Stimulated activated CD4-positive, alpha-beta T cell treated with anti-CD3 and anti-CD28 coated beads, TNF-alpha, amount 100 ng/mL, for 48 hours (primary cell): ENCODE measurements around the gene GADD45B.

Experiments
- DNase-seq, 3 donors: peaks; one replicate each; pipeline ENCODE4 v3.0.0-alpha.2; 2020; ENCODE audit warnings: low read depth in 3 of 3

GADD45B gene, protein sequence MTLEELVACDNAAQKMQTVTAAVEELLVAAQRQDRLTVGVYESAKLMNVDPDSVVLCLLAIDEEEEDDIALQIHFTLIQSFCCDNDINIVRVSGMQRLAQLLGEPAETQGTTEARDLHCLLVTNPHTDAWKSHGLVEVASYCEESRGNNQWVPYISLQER

DNA sequence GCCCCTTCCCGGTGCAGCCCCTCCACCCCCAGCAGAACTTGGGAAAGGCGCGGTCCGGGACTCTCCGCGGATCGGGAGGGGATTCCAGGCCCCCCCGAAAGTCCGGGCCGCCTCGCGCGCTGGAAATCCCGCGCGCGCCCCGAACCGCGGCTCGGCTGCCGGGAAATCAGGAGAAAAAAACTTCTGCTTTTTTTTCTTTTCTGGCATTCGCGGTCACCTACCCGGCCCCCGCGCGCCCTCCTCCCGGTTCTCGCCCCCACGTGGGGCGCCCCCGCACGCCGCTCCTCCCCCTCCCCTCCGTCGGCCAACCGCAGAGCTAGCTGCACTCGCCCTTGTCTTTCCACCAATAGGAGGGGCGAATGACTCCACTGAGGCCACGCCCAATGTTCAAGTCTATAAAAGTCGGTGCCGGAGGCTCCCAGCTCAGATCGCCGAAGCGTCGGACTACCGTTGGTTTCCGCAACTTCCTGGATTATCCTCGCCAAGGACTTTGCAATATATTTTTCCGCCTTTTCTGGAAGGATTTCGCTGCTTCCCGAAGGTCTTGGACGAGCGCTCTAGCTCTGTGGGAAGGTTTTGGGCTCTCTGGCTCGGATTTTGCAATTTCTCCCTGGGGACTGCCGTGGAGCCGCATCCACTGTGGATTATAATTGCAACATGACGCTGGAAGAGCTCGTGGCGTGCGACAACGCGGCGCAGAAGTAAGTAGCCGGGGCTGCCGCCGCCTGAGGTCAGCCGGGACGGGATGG is at the start of gene GADD45B:
Gene GADD45B (plus strand): TSS at position 426 of the 749 bp plus-strand sequence. CDS start 232 bp downstream, at position 658.
- DNase-seq: peak; percentile 95

DNA sequence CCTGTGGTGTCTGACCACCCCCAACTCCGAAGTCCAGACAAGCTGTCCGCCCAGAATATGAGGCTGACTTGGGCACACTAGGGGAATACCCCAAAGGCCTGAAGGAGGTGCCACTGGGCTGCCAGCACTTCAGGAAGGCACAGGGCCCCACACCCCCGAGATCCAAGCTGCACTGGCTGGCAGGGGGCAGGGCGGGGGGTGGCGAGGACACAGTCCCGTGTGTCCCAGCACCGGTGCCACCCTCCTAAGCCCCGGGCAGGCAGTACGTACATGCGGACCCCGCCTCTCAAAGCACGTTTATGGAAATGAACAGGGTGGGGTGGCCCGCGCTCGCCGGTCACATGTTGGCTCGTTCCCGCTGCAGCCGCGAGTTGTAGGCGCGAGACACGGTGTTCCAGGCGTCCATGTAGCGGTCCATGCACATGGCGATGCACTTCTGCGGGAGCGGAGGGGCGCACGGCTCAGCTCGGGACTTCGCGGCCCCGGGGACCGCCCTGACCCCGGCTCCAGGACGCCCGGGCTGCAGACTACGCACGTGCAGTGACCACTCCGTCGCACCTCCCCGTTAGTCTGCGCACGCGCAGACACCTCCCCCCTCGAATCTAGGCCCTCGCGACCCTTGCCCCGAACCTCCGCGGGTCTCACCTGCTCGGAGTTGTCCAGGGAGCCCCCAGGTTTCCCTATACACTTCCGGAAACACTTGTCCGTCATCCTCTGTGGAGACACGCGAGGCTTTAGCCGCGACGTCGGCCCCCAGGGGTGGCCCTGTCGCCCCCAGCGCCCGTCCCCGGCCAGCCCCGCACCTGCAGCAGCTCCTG is 49.1 kb upstream of the GADD45B start:
- DNase-seq: peak in 1 of 3 donors; percentile 27

DNA sequence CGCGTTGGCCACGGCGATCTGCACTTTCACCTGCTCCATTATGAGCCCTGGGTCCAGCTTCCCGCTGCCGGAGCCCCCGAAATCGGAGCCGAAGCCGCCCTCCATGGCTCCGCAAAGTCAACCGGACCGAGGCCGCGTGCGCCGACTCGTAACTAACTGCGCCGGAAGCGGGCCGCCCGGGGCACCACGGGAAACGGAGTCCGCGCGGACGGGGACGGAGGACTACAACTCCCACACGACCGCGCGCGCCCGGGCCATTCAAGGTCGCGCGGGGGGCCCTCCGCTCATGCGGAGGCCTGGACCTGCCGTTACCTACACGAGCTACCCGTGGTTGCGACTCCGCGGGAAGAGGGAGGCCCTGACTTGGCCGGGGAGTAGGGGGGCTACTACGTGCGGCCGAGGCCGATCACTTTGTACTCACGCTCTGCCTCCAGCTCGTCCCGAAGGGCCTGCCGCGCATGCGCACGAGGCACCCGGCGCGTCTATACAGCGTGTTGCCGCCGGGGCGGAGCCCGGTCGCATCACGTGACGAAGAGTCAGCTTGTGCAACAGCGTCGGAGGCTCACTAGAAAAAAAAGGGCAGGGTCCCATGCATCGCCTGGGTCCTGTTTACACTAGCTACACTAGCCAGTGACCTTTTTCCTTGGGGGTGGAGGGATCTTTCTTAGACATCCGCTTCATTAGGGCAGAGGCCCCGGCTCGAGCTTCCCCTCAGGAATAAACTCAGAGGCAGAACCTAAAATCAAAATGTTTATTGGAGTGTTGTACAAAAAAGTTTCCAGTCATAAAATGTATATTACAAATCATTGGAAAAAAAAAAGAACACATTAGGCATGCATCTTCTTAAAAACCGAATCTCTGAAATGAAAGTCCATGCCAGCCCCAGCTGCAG is 48.3 kb upstream of the GADD45B start, which contains the start of gene TIMM13:
Gene TIMM13 (minus strand): TSS at position 158 of the 892 bp plus-strand sequence. CDS start 53 bp downstream, at position 105.
- peak; percentile 88 to 93 (median 92) for DNase-seq

DNA sequence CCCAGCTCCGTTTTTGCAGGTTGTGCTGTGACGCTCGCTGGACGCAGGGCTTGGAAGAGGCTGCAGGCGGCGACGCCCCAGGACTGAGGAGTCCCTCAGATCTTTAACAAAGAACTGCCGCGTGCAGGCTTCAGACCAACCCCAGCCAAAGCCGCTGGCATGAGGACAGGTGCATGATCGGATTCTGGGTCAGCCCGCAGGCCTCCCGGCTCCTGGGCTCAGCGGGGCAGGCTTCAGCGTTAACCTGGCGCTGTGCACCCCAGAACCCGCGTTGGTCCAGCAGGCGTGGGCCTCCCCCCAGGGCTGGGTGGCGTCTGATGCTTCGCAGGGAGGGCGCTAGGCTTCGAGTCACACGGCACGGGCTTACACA is 47.6 kb upstream of the GADD45B start:
- DNase-seq: no peak

DNA sequence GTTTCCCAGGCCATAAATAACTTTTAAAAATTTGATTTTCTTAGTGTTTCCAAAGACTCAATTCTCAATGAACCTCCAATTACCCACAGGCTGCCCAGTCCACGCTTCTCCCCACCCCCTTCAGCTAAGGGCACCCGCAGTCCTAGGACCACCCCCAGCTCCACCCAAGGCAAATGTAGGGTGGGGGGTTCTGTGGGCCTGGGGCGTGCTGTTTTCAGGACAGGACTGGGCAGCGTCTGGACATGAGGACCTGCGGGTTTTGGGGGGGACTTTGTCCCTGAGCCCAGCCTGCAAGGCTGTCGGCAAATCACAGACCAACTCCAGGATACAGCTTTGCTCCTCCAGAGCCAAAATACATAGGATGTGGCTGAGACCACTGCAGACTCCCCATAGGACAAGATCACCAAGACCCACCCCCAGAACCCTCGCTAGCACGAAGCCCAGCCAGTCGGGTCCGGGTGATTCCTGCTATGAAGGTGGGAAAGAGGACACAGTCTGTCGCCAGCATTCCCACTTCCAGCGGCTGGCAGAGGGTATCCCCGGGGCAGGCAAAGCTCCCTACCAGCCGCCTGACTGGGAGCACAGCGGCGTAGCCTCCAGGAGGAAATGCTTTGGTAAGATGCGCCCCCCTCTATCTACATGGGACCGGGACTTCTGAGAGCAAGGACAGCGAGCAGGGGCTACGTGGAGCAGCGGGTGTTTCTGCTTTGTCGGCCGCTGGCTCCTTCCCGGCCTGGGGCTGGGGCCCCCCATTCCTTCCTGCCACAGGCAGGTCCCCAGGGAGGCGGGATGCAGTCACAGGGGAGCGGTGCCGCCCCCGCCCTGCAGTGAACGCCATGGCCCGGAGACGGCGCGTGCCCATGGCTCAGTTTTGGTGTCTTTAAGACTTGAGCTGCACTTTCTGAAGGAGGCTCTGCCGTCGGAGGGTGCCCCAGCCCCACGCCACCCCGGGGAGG is 46.9 kb upstream of the GADD45B start:
- DNase-seq: no peak

DNA sequence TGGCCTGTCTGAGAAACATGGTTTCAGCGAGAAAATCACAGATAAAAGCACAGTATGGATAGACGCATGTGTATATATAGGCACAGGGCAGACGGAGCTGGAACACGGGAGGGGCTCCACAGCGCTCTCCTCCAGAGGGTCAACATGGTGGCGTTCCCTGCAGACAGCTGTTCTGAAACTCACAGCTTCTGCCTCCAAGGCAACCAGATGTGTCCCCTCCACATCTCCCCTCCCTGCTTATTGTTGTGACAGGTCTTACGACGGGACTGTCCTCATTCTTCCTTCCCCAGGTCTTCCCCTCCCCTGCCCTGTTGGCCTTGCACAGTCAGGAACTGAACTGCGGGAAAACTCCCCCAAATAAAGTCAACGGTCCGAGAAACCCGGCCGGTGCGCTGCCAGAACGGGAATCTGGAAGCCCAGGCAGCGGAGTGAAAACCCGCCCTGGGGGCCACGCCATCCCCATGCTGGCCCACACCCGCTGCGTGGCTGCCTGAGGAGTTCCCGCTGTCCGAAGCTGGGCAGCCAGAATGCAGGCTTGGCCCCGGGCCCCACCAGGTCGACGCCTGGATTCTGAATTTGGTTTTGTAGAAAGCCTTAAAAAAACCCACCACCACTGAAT is 45.9 kb upstream of the GADD45B start:
- DNase-seq: no peak

DNA sequence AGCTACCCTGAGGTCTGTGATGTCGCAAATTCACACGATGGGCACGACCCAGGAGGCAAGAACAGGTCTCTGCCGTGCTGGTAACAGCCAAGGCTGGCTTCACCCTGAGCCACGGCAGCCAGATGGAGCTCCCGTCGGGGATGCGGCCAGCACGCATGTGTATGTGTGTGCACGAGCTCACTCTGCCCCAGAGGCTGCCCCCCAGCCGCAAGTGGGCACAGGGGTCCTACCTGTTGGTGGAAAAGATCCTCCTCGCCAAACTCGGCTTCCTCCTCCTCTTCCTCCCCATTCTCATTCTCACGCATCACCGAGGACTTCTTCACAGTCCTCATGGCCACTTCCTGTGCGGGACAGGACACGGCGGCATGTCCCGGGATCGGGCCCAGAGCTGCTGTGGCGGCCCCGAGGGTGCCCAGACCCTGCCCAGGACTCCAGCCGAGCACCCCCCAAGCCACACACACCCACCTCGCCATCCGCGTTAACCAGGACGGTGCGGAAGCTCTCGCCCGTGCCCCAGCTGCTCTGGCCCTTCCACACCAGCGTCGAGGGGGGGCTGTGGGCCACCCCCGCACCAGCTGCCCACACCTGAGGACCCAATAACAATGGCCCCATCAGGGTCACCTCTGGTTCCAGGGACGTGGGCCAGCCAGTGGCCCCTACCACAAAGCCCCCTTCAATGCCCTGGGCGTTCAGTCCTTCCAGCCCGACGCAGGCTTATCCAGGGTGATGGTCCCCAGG is 44.4 kb upstream of the GADD45B start:
- no peak for DNase-seq

DNA sequence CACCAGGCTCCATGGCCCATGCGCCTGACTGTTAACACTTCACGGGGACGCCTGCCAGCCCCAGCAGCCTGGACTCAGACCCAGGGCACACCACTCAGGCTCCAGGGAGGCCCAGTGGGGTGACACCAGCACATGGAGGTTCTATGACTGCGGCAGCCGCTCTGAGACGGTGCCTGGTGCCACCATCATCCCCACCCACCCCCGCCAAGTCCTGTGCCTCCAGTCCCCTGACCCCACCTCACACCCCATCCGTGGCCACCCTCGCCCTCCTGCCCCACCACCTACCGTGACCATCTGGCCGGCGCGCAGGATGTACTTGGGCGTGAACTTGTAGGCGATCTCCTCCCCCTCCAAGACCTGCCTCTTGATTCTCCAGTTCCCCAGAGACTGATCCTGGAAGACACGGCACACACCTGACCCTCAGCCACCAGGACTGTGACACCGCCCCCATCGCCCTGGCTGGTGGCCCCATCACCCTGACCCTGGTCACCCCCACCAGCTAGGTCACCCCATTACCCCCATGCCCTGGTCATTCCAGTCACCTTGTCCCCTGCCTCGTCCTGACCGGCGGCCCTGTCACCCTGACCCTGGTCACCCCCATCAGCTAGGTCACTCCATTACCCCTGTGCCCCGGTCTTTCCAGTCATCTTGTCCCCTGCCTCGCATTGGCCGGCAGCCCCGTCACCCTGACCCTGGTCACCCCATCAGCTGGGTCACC is 43.6 kb upstream of the GADD45B start:
- DNase-seq: no peak

DNA sequence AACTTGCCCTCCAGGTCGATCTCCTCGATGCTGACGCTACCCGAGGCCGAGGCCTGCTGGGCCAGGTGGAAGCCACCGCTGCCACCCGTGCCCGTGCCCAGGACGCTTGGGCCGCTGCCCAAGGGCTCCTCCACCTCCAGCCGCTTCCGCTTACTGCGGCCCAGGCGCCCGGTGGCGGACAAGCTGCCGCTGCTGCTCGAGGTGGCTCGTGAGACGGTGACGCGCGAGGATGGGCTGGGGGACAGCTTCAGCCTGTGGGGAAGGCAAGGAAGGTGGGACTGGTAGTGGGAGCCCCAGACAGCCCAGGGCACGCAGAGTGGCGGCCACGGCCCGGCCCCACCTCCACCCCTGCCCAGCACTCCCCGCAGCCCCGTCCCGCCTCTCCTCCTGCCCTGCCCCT is 42.1 kb upstream of the GADD45B start:
- no peak for DNase-seq

DNA sequence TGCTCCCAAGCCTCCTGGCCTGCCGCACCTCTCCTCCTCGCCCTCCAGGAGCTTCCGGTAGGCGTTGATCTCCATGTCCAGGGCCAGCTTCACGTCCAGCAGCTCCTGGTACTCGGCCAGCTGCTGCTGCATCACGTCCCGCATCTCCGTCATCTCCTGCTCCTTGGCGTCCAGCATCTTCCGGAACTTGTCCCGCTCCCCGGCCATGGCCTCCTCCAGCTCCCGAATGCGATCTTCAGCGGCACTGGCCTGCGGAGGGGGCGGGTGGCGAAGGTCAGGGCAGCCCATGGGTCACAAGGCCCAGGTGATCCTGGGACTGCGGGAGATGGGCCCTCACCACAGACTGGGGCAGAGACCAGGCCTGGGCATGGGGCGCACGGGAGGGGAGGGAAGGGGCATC is 41.7 kb upstream of the GADD45B start:
- DNase-seq: no peak

DNA sequence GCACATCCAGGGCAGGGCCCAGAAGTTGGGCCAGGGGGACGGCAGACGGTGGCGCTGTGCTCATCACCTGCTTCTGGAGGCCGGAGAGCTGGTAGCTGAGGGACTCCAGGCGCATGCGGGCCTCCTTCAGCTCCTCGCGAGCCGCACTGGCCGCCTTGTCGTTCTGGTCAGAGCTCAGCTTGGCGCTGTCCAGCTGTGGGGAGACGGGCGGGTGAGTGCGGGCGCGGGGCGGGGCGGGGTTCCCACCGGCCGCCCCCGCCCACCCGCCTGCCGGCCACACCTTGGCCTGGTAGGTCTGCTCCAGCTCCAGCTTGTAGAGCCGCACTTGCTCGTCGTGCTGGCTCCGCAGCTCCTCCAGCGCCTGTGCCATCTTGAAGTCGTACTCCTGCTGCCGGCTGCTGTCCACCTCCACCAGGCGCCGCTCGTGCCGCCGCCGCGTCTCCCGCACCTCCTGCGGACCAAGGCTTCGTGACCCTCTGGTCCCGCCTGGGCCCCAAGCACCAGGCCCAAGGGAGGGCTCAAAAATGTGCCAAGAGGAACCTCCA is 41.1 kb upstream of the GADD45B start:
- DNase-seq: no peak

DNA sequence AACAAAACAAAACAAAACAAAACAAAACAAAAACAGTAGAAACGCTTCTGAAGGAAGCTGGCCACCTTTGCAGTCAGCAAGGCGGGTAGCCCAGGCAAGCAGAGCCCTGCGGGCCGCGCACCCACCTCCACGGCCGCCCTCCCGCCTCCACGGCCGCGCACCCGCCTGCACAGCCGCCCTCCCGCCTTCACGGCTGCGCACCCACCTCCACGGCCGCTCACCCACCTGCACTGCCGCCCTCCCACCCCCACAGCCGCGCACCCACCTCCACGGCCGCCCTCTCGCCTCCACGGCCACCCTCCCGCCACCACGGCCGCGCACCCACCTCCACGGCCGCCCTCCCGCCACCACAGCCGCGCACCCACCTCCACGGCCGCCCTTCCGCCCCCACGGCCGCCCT is 39.5 kb upstream of the GADD45B start:
- no peak for DNase-seq

DNA sequence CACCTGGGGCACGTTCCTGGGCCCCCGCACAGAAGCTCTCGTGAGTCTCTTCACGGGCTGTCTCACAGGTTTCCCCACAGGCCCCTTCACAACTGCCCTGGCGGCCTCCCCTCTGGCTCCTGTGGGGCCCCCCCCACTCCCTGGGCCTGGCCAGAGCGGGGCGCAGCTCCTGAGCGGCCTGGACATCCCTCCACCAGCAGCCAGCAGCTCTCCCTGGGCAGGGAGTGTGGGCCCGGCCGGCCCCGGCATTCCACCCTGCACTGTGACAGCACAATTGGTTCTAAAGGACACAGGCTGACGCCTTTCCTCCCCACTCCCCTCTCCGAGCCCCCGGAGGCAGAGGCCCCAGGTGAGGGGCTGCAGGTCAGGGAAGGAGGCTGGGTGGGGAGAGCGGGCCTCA is 39.0 kb upstream of the GADD45B start:
- no peak for DNase-seq

DNA sequence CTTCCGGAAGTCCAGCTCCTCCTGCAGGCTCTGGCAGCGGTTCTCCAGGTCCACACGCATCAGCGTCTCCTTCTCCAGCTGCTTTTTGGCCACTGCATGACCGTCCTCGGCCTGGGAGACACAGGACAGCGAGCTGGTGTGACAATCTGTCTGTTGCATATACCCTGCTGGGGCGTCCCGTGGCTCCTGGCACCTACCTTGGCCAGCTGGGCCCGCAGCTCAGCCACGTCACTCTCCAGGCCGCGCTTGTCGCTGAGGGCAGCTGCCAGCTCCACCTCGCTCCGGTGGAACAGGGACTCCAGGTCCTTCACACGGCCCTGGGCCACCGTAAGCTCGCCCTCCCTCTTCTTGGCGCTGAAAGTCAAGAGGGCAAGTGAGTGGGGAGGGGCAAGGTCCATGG is 37.7 kb upstream of the GADD45B start:
- no peak for DNase-seq

DNA sequence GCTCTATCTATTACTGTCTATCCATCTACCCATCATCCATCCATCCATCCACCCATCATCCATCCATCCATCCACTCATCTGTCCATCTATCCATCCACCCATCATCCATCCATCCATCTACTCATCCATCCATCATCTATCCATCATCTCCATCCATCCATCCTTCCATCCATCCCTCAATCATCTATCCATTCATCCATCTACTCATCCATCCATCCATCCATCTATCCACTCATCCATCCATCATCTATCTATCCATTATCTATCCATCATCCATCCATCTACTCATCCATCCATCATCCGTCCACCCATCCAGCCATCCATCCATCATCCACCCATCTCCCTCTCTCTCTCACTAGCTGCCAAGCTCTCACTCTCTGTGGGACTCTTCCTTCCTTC is 35.4 kb upstream of the GADD45B start:
- DNase-seq: no peak

DNA sequence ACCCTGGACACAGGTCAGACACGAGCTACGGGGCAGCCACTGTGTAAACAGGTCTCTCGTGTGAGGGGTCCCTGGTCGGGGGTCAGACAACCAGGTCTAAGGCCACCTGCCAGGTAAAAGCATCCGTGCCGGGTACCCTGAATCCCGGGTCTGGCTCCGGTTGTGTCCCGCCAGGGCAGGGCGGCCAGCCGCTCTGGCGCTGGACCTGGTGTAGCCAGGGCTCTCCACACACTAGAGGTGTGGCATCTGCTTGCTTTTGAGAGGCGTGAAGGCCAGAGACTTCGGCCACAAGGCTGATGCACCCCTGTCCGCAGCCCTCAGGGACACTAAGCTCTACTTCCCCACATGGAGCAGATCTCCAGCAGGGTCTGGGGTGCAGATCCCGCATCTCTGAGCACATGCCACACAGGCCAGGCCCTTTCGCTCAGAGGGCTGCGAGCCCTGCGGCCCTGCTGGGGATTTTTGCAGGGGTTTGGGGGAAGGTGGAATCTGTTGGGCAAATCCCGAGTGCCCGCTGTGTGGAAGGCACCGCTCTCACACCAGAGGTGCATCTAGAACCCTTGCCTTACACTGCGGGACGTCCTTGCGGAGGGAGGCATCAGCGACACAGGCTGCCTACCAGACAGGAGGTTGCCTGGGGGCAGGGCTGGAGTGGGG is 34.7 kb upstream of the GADD45B start:
- no peak for DNase-seq

DNA sequence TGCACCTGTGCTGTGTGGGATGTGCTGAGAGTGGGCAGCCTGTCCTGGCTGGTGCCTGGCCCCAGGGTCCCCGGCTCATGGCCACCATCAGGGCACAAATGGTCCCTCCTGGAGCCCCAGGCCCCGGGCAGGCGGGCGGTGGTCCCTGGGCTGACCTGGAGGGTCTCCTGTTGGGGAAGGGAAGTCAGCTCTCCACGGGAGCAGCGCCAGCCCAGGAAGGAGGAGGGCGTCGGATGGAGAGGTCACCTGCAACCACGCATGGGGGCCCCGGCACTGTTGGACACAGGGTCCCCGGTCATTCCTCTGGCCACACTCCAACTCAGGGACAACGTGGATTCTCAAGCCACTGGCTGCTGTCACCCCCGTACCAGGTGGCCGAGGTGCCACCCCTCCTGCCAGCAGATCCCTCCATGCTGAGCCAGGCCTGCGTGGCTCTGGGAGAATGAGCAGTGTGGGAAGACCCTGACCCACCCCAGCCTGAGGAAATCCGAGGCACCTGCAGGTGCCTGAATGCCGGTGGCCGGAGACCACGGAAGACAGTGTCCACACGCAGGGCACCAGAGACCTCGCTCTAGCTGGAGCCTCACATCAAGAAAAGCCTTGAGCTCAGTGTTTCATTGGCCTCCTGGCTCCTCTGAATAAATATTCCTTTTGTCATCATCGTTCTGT is 32.7 kb upstream of the GADD45B start:
- no peak for DNase-seq
